Mucosa of descending colon (tissue), 3 donors: ENCODE results near the gene COL5A1. TPM values are rescaled to one million over a fixed set of nuclear protein-coding genes. Genes with fewer than 3 reads are reported as not detected.

ENCODE experiments used
- ATAC-seq: fragments of 200-7000 bp; cut with Tn5 transposase; one replicate; pipeline ENCODE4 v1.9.1; 2020; ENCODE audit warnings: mild to moderate bottlenecking, moderate library complexity
- DNase-seq, 3 donors: peaks; one replicate each; pipeline ENCODE4 v3.0.0-alpha.2; 2020
- H3K36me3 ChIP-seq: fragments of 200-600 bp; one replicate; pipeline ENCODE4 v1.8.0; 2021; ENCODE audit warnings: low read depth, mild to moderate bottlenecking
- H3K4me1 ChIP-seq: fragments of 200-600 bp; one replicate; pipeline ENCODE4 v1.8.0; 2021; ENCODE audit warnings: low read depth, mild to moderate bottlenecking
- H3K4me3 ChIP-seq: fragments of 200-600 bp; one replicate; pipeline ENCODE4 v1.8.0; 2021; ENCODE audit warnings: mild to moderate bottlenecking
- H3K9me3 ChIP-seq: fragments of 200-600 bp; one replicate; pipeline ENCODE4 v1.8.0; 2021; ENCODE audit warnings: mild to moderate bottlenecking
- CTCF ChIP-seq: fragments of 200-600 bp; IDR thresholded peaks from one replicate; pipeline ENCODE4 v1.8.0; 2022; ENCODE audit warnings: antibody characterized with exemption, mild to moderate bottlenecking
- intact Hi-C, 2 donors: fragments of 100-400 bp; cut with DNase I in 1 of 2; cut with micrococcal nuclease in 1 of 2; formaldehyde crosslinking; loops; one replicate each; pipeline versions ENCODE4 v1.11.0 to v1.11.1; 2022; cut with DNase I, micrococcal nuclease
- total RNA-seq, 3 donors: library from RNA; stranded (reverse); fragmentation: NEBNext Ultra II Directional in 2 of 3; extraction: Animal tissue kit (Norgen Biotek cat#: 25700) in 2 of 3; gene quantifications; one replicate each; pipeline versions ENCODE4 v1.2.1 to v1.2.4, GENCODE V29; 2021 to 2023
- donor health status: DM: no; HTN: no; CAD: no; lungs with moderate emphysema.
- donor health status: DM: no; HTN: no; CAD: no.
- donor health status: DM: no; HTN: yes; CAD: no.

The COL5A1 gene
- total RNA-seq, 3 donors from 2014 or later: 8.6 to 62.3 (median 22.2) TPM

- H3K9me3 ChIP-seq: no peaks in the 10 kb centered on the region
- H3K4me3 ChIP-seq: no peak overlapping the region
- no peak for TF ChIP-seq CTCF
- no peak for DNase-seq
- ATAC-seq: no peak
- intact Hi-C loops: no loop called here
- H3K4me1 ChIP-seq: no peaks in the 10 kb centered on the region
- no peaks in the 10 kb centered on the region for H3K36me3 ChIP-seq
Measured at GRCh38 chr9:134815435-134816214, 174.0 kb downstream of the COL5A1 start.

GRCh38 chr9:134816264-134816663 is 174.7 kb downstream of the COL5A1 start:
- Histone ChIP-seq H3K9me3 (no peaks in the 10 kb centered on the region), H3K4me1 (no peaks in the 10 kb centered on the region), H3K4me3 (no peak overlapping the region), H3K36me3 (no peaks in the 10 kb centered on the region)
- TF ChIP-seq CTCF: no peak
- ATAC-seq (no peak), DNase-seq (no peak)
- intact Hi-C loops: no loop called here

- Histone ChIP-seq H3K4me3 (no peak overlapping the region), H3K36me3 (no peaks in the 10 kb centered on the region), H3K4me1 (no peaks in the 10 kb centered on the region), H3K9me3 (no peaks in the 10 kb centered on the region)
- intact Hi-C loops: no loop called here
- TF ChIP-seq CTCF: no peak
- ATAC-seq (no peak), DNase-seq (no peak)
Measured at GRCh38 chr9:134818000-134818568, 176.5 kb downstream of the COL5A1 start.

GRCh38 chr9:134818591-134818990 is 177.0 kb downstream of the COL5A1 start:
- H3K36me3 ChIP-seq: no peaks in the 10 kb centered on the region
- no peak for TF ChIP-seq CTCF
- H3K4me3 ChIP-seq: no peak overlapping the region
- intact Hi-C loops: no loop called here
- ATAC-seq (no peak), DNase-seq (no peak)
- no peaks in the 10 kb centered on the region for H3K4me1 ChIP-seq
- no peaks in the 10 kb centered on the region for H3K9me3 ChIP-seq

- no peak for DNase-seq
- H3K36me3 ChIP-seq: no peaks in the 10 kb centered on the region
- intact Hi-C loops: no loop called here
- H3K4me1 ChIP-seq: no peaks in the 10 kb centered on the region
- no peak overlapping the region for H3K4me3 ChIP-seq
- no peak for TF ChIP-seq CTCF
- ATAC-seq: no peak
- H3K9me3 ChIP-seq: no peaks in the 10 kb centered on the region
Measured at GRCh38 chr9:134820901-134821300, 179.3 kb downstream of the COL5A1 start.
